A549 (cell line): ENCODE data around the gene NEDD8.

ENCODE experiments used
- CTCF ChIP-seq: fragments of >200 bp; sonication (Bioruptor Twin); formaldehyde crosslinking; IDR thresholded peaks from 3 replicates; pipeline ENCODE4 v1.5.1; 2016
- E2F6 ChIP-seq: IDR thresholded peaks from 2 replicates; pipeline ENCODE4 v1.6.1; 2012; ENCODE audit warnings: low read depth, borderline replicate concordance
- EP300 ChIP-seq, 2 experiments: fragments of >200 bp; sonication (Bioruptor Twin); formaldehyde crosslinking; IDR thresholded peaks; 2 replicates in 1 of 2; 3 replicates in 1 of 2; pipeline ENCODE4 v1.6.1; 2016 to 2017
- FOSL2 ChIP-seq, 2 experiments: fragments of 450-650 bp in 1 of 2; fragments of >200 bp in 1 of 2; sonication (Bioruptor Twin) in 1 of 2; formaldehyde crosslinking; IDR thresholded peaks; 2 replicates each; pipeline versions ENCODE4 v1.5.0 to v1.6.1; 2016 to 2020; ENCODE audit warnings: mild to moderate bottlenecking in 1 of 2, moderate library complexity in 1 of 2
- FOXS1 ChIP-seq: fragments of 250-450 bp; sonication (Bioruptor Pico); IDR thresholded peaks from 2 replicates; pipeline ENCODE4 v1.5.0; 2020; ENCODE audit warnings: mild to moderate bottlenecking, moderate library complexity
- HDAC2 ChIP-seq: fragments of 200-600 bp; sonication (generic); IDR thresholded peaks from 2 replicates; pipeline ENCODE4 v1.6.1; 2016
- KDM1A ChIP-seq: fragments of 200-600 bp; sonication (generic); IDR thresholded peaks from 2 replicates; pipeline ENCODE4 v1.6.1; 2016; ENCODE audit warnings: low read depth, mild to moderate bottlenecking
- NR3C1 ChIP-seq: fragments of >200 bp; sonication (Bioruptor Twin); formaldehyde crosslinking; IDR thresholded peaks from 3 replicates; pipeline ENCODE4 v1.6.1; 2017
- POLR2A ChIP-seq: IDR thresholded peaks from 2 replicates; pipeline ENCODE4 v1.6.1; 2012; ENCODE audit warnings: mild to moderate bottlenecking, low read length
- POLR2AphosphoS2 ChIP-seq: conservative IDR thresholded peaks from 2 replicates; pipeline ENCODE4 v1.6.1; 2012; ENCODE audit warnings: low read length, improper control_type of control experiment, inconsistent platforms
- RFX5 ChIP-seq: fragments of 450-650 bp; IDR thresholded peaks from 2 replicates; pipeline ENCODE4 v1.7.1; 2014; ENCODE audit warnings: antibody characterized with exemption, mild to moderate bottlenecking, moderate library complexity

GRCh38 chr14:24241829-24242443, 9.8 kb upstream of the NEDD8 start:
- TF ChIP-seq CTCF (no peak), POLR2A (no peak), EP300 (IDR thresholded peaks at IDR 0.05) (no peak), FOXS1 (CRISPR knock-in tag) (no peak), E2F6 (no peak), KDM1A (no peak), RFX5 (no peak), FOSL2 (IDR thresholded peaks at IDR 0.05) (no peak), FOSL2 (CRISPR knock-in tag; IDR thresholded peaks at IDR 0.05) (no peak), NR3C1 (no peak), HDAC2 (no peak), POLR2AphosphoS2 (no peak)
